NCI-H2171 (cell line): ENCODE results near the gene CDKN1C.

Experiments used
- DNase-seq: peaks from one replicate; lab custom pipeline; 2025; lab: John Stamatoyannopoulos, UW

The CDKN1C gene

DNA sequence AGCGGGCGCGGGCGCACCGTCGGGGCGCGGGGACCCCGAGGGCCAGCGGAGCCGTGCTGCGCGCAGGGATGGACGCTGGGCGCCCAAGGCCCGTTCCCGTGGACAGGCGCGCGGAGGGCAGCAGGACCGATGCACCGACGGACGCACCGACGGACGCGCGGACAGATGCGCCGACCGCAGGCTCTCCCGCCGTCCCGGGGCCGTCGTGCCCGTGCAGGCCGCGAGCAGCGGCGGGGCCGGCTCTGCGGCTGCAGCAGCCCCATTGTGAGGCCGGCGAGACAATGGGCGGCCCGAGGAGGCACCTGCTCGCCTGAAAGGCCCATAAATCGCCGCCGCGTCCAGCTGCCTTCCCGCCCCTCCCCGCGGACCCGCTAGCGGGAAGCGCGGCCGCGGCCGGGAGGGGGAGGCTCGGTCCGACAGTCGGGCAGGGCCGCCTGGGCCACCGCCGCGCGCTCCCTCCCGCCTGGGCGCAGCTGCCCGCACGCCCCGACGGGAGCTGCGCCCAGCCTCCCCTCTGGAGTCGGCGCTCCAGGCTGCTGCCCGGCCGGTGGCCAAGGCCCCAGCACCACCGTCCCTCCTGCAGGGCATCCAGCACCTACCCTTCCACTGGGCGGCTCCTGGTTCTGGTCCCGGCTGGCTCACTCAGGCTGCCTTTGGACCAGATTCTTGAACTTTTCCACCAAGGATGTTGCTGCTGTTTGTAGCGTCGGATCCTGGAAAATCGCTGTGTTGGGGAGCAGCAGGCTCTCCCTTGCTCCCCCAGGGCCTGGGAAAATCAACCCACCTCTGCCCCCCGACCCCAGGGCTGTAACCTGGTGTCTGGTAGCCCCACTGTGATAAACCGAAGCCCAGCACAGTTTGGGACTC lies 15.8 kb downstream of the CDKN1C start:
- no peak for DNase-seq

DNA sequence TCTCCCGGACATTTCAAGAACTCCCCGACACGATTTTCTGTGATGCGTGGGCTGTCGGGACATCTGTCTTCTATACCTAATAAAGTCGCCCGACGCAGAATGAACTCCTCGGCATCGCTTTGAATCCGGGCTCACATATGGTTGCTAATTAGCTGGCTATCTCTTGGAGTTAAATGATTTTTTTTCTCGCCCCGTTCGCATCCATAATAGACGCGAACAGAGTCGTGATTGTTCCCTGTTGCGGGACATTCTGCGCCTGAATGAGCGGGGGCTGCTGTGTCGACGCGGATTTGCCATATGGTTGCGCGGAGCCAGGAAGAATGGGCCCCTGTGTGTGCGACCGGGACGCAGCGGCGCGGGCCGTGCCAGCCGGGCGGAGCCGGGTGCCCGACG lies 16.4 kb downstream of the CDKN1C start:
- DNase-seq = no peak

DNA sequence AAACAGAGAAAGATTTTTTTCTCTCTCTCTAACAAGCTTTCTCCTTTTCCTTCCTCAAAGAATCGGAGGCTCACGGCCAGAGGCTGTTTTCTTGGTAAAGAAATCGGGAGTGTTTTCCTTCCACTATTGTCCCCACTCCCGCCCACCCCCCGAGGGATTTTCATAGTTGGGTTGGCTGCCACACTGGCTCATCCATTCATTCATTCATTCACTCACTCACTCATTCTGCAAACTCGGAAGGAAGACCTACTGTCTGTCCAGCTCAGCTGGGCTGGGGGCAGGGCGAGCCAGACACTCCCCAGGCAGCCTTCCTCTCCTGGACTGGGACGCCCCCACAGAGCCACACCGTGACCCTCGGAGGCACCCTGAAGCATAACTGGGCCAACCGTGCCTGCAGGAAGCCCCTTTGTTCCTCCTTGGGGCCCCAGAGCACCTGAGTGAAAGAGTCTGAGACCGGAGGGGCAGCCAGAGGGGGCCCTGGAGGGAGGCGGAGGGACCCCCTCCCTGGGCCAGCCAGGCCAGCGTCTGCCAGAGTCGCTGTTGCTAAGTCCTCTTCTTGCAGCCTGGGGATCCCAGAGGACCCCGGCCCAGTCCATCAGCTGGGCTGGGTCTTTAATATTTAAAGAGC lies 17.0 kb downstream of the CDKN1C start:
- no peak for DNase-seq

DNA sequence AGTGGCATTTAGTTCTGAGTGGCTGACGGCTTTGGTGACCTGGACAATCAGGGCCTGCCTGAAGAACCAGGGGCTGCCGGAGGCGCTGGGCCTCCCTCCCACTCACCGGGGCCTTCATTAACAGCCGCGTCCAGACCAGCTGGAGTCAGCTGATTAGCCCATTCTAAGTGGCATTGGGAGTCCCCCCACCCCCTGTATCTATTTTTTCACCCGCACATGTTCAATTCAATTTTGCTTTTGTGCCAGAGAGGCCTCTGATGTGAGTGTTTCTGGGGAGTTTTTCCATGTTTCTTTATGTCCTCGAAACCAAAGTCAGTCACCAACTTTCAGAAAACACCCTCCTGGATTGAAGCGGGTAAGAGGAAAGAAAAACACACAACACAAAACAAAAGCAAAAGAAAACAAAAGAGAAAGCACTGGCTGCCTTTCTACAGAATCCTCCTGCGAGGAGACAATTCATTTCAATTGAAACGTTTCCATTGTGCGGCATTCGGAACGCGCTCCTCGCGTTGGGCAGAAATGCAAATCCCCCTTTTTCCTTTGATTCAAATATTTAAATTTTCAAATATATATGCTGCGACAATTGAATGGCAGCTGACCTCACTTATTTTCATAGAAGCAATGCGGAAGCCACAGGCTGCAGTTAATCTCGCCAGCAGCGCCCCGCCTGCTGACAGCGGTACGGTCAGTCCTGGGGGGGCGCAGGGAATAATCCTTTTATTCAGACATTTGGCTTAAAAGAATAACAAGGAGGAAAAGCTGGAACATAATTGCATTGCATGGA lies 17.7 kb downstream of the CDKN1C start:
- DNase-seq = no peak

DNA sequence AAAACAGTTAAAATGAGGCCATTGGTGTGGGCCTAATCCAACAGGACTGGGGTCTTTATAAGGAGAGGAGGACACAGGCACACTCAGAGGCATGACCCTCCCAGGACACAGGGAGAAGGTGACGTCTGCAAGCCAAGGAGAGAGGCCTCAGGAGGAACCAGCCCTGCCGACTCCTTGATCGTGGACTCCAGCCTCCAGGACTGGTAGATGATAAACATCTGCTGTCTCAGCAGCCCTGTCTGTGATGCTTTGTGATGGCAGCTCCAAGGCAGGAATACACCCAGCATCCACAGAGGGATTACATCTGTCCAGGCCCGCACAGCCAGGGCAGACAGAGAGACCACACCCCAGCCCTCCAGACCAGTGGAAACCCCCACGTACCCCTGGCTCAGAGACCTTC lies 18.4 kb downstream of the CDKN1C start:
- no peak for DNase-seq

DNA sequence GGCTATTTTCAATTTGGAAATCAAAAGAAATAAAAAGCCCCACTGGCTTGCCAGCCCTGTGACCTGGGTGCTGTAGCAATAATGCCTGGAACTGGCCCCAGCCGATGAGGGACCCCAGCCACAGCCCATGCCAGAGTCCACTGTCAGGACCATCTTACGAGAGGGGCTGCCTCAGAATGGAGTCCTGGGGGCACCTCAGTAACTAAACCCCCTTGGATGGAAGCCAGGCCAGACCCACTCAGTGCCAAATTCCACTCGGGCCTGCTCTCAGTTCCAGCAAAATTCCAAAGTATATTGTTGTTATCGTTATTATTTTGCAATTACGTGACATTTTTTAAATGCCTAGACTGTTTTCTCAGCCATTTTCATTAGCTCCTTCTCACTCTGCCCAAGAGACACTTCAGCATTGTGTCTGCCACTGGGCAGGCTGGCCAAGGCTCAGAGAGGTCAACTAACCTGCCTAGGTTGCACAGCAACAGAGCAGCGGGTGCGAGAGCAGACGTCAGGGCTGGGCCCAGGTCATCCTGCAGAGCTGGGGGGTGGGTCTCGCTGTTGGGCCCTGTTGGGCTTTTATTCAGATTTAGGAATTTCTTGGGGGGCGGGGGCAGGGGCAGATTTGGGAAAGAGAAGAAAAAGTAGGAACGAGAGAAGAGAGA lies 19.5 kb downstream of the CDKN1C start:
- no peak for DNase-seq

- DNase-seq = no peak
Measured at GRCh38 chr11:2864901-2865300, 20.7 kb downstream of the CDKN1C start.

DNA sequence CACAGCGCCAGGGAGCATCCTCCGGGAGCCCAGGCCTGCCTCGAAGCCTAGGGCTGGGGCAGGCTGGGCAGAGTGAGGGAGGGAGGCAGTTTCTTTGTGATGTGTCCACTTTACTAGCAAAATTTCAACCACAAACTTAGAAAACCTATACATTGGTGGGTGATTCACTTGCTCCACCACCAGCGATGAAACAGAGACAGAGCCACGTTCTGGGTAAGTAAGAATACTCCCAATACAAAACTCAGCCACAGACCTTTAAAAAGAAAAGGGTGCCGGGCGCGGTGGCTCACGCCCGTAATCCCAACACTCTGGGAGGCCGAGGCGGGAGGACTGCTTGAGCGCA lies 22.3 kb downstream of the CDKN1C start:
- DNase-seq = no peak

DNA sequence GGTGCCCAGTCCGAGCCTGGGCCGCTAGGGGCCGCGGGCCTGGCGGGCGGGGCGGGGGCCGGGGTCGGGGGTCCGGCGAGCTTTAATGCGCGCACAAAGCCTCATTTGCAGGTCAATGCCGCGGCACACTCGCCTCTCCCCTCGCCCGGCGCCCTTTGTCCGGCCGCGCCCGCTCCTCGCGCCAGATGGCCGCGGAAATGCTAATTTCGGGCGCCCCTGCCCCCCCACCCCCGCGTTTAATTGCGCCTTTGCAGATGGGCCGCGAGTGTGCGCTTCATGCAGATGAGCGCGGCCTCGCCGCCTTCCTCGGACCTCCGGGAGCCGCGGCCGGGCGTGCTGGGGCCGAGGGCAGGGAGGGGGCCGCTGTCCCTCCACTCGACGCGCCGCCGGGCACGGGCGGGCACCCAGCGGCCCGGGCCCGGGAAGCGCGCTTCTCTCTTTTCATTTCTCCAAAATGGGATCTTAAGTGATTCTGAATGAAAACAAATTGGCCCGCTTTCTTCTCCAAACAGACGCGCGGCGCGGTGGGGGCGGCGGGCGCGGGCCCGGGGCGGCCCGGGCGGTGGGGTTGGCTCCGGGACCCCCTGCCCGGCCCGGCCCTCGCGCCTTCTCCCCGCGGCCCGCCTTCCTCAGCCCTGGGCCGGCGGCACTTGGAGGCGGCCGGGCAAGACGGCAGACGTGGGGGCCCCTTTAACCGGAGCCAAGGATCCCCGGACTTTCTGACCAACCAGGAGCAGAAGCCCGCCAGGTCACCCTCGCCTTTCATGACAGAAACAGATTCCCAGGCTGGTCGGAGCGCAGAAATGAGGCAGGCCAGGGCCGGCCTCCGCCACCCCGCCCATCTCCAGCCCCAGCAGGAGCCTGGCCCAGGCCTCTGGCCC lies 22.9 kb downstream of the CDKN1C start:
- no peak for DNase-seq

- no peak for DNase-seq
Measured at GRCh38 chr11:2860636-2861035, 24.9 kb downstream of the CDKN1C start.

DNA sequence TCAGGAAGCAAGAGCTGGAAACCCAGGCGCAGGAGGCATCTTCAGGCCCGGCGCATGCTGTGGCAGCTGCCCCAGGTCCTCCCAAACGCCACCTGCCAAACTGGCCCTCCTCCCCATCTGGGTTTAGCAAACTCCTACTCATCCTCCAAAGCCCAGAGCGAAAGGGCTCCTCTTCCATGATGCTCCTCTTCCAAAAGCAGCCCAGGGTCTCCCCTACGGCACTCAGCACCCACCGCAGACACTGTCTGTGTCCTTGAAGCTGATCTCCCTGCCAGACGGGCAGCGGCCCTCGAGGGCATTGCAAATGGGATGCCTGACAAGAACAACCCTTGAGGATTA lies 25.9 kb downstream of the CDKN1C start:
- no peak for DNase-seq

DNA sequence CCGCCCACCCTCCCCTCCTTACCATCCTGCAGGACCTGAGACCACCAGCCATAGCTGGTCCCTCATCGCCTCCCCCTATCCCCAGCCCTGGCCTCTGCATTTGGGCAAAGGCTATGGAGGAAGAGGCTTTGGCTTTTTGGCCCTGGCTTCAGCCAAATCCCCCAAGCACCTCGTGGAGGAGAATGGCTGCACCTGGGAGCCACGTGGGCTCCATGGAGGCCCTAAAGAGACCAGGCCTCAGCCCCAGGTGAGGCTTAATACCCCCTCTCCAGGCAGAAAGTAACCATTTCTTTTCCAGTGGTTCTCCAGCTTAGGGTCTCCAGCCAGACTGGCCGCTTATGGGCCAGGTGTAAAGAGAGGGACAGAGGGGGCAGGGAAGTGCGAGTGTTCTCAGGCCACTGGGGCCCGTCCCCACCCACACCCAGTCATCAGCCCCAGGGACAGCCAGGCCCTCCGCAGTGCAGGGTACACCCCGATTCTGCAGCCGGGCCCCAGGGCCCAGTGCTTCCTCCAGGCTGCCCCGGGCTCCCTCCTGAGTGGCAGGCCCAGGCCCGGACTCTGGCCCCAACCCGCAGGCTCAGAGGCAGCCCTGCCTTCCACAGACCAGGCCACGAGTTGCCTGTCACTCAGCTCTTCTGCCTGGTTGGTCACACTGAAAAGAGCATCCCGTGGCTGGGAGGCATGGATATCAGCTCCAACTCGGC lies 26.4 kb downstream of the CDKN1C start:
- no peak for DNase-seq

DNA sequence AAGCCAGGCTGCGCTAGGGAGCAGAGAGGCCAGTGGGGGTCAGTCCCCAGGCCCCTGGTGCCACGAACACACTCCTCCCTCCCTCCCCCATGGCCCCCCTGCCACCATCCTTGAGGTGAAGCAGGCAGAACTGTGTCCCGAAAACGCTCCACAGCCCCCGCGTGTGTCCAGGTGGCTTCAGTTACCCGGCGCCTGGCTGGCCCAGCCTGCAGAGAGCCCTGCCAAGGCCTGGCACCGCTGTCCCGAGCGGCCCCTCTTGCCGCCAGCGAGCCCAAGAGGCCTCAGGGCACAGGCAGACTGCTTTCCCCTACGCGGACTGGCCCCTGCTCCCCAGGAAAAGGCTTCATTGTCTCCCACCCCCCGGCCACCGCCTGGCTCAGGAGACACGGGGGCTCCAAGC lies 27.7 kb downstream of the CDKN1C start:
- DNase-seq = no peak

- DNase-seq = no peak
Measured at GRCh38 chr11:2857276-2857675, 28.3 kb downstream of the CDKN1C start.

- no peak for DNase-seq
Measured at GRCh38 chr11:2855162-2855561, 30.4 kb downstream of the CDKN1C start.

DNA sequence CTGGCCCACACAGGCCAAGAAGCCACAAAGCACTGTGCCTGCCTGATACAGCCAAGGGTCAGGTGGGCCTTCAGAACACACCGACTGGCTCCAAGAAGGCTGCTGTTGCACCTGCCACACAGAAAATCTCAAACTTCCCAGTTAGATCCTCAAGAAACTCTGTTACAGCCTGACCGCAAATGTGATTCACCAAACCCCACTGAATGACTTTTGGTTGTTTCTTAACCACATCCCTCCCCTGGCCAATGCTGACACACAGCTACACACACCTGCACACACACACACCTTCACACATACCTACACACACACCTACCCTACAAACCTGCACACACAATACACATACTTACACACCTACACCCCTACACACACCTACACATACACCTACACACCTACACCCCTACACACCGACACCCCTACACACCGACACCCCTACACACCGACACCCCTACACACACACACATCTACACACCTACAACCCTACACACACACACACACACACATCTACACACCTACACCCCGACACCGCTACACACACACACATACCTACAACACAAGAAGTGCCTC lies 31.5 kb downstream of the CDKN1C start:
- DNase-seq = no peak

GRCh38 chr11:2853401-2853800 lies 32.2 kb downstream of the CDKN1C start:
- no peak for DNase-seq

- DNase-seq = no peak
Measured at GRCh38 chr11:2849994-2850770, 35.4 kb downstream of the CDKN1C start.

- no peak for DNase-seq
Measured at GRCh38 chr11:2848497-2848896, 37.1 kb downstream of the CDKN1C start.

DNA sequence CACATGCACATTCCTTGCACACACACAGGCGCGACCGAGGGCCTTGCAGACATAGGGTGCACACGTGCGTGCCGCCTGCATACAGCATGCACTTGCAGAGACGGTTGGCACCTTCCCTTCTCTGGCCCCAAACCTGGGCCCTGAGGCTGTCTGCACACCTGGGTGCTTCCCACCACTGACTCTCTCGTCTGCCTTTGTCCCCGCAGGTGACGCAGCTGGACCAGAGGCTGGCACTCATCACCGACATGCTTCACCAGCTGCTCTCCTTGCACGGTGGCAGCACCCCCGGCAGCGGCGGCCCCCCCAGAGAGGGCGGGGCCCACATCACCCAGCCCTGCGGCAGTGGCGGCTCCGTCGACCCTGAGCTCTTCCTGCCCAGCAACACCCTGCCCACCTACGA lies 38.0 kb downstream of the CDKN1C start:
- no peak for DNase-seq
